ENCODE results near the gene MAFG. TPM values are rescaled to one million over a fixed set of nuclear protein-coding genes. Genes with fewer than 3 reads are reported as not detected.
A peak's percentile ranks its signal among the peaks of the same experiment; 100 is the strongest.

The MAFG gene
- total and polyA plus RNA-seq, 2 experiments from 2014 or later, result 21.3 to 28.5 TPM

DNA sequence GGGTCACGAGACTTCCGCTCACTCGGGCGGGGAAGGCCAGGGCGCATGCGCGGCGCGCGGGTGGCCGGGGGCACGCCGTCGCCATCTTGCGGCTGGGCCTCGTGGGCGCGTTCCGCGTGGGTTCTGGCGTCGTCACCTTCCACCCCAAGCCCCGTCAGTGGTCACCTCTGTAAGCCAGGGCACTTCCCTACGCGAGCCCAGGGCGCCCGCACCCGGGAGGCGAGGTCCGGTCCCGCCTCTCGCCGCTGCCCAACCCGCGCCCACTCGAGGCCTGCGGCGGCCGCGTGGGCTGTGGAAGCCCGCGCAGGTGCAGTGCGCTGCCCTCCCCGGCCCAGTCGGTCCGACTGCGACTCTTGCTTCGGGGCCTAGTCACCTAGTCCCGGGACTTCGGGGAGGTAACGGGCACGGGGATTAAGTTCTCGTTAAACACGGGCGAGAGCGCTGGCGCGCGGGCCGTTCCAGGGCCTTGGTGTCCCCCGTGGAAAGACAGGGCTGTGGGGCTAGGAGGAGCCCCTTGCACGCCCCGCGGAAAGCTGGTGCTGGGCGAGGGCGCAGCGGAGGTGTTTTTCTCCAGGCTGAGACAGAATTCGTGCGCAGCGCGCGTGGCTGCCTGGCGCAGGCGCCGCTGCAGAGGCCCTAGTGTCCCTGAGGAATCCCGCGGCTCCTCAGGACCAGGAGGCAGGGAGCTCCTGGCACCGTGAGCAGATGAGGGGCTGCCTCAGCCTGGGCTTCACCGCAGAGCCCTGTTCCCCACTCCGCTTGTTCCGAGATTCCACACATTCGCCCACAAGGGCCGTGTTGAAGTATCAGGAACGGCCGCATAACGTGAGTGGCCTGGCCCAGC, 55.9 kb downstream of the MAFG start:
- no peak for TF ChIP-seq EZH2phosphoT487 (IDR thresholded peaks at IDR 0.05; ENCODE audit: low read depth, severe bottlenecking, unreplicated experiment)
- TF ChIP-seq, protein P1, sequence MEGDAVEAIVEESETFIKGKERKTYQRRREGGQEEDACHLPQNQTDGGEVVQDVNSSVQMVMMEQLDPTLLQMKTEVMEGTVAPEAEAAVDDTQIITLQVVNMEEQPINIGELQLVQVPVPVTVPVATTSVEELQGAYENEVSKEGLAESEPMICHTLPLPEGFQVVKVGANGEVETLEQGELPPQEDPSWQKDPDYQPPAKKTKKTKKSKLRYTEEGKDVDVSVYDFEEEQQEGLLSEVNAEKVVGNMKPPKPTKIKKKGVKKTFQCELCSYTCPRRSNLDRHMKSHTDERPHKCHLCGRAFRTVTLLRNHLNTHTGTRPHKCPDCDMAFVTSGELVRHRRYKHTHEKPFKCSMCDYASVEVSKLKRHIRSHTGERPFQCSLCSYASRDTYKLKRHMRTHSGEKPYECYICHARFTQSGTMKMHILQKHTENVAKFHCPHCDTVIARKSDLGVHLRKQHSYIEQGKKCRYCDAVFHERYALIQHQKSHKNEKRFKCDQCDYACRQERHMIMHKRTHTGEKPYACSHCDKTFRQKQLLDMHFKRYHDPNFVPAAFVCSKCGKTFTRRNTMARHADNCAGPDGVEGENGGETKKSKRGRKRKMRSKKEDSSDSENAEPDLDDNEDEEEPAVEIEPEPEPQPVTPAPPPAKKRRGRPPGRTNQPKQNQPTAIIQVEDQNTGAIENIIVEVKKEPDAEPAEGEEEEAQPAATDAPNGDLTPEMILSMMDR (IDR thresholded peaks at IDR 0.05; ENCODE audit: poor library complexity), result peak; percentile 33
- 2% methylated on average over 84 of the region's 86 CpGs for WGBS (ENCODE audit: low lambda C conversion rate, missing lambda C conversion rate)
- peak overlapping the region; percentile 99 for H2AFZ ChIP-seq

DNA sequence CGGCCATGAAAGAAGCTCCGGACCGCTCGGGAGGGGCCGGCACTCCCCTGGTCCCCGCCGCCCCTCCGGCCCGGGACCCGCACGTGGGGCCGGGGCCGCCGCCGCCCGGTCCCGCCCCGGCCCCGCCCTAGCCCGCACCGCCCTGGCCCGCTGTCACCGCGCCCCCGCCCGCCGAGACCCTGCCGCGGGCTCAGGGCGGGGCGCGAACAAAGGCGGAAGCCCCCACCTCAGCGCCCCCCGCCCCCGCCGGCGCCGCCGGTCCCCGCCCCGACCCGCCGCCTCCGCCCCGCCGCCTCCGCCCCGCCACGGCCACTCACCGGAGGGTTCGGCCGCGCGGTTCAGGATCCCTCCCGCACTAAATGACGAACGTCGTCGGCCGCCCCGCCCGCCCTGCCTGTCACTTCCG, 56.6 kb downstream of the MAFG start, which contains the start of gene ARHGDIA:
ARHGDIA (minus strand) TSS at position 357 of the 406 bp plus-strand sequence. CDS start 1,407 bp downstream, outside the sequence.
- no peaks in the 10 kb centered on the region for H3K36me3 ChIP-seq (replicated peaks; ENCODE audit: insufficient read depth, low read depth)
- H3K27ac ChIP-seq, result peak within 1 kb of the TSS; percentile 99
- peak within 1 kb of the TSS; percentile 96 for H3K4me2 ChIP-seq
- peaks cover 38% of the 10 kb centered on the region for H3K79me2 ChIP-seq
- peaks cover 23% of the 10 kb centered on the region for H4K20me1 ChIP-seq (ENCODE audit: insufficient read depth, poor library complexity, severe bottlenecking)
- no peaks in the 10 kb centered on the region for H3K9me3 ChIP-seq (ENCODE audit: low read depth)
- TF ChIP-seq, protein P1 (IDR thresholded peaks at IDR 0.05; ENCODE audit: poor library complexity), result no peak
- no peak for TF ChIP-seq EZH2 (IDR thresholded peaks at IDR 0.05; ENCODE audit: borderline replicate concordance)
- TF ChIP-seq EZH2phosphoT487 (IDR thresholded peaks at IDR 0.05; ENCODE audit: low read depth, severe bottlenecking, unreplicated experiment), result no peak
- WGBS (ENCODE audit: low lambda C conversion rate, missing lambda C conversion rate), result 0% methylated on average over 16 of the region's 64 CpGs
- peak within 1 kb of the TSS; percentile 97 for H3K4me3 ChIP-seq
- H3K4me1 ChIP-seq (ENCODE audit: insufficient read depth), result peaks cover 48% of the 10 kb centered on the region
- DNase-seq (ENCODE audit: low spot score), result no peak
- no peaks in the 10 kb centered on the region for H3K27me3 ChIP-seq
- H3K9me2 ChIP-seq (replicated peaks; ENCODE audit: insufficient read depth), result no peaks in the 10 kb centered on the region
- H2AFZ ChIP-seq, result peak within 1 kb of the TSS; percentile 99

More for the DNA sequence above, 55.9 kb downstream of the MAFG start:
- DNase-seq (ENCODE audit: low spot score), result peak; percentile 96
- peaks cover 36% of the 10 kb centered on the region for H3K79me2 ChIP-seq
- H4K20me1 ChIP-seq (ENCODE audit: insufficient read depth, poor library complexity, severe bottlenecking), result peaks cover 23% of the 10 kb centered on the region
- H3K9me3 ChIP-seq (ENCODE audit: low read depth), result no peaks in the 10 kb centered on the region
- H3K4me2 ChIP-seq, result peak overlapping the region; percentile 95
- H3K9me2 ChIP-seq (replicated peaks; ENCODE audit: insufficient read depth), result no peaks in the 10 kb centered on the region
- H3K27me3 ChIP-seq, result no peaks in the 10 kb centered on the region
- H3K36me3 ChIP-seq (replicated peaks; ENCODE audit: insufficient read depth, low read depth), result no peaks in the 10 kb centered on the region
- peak overlapping the region; percentile 88 for H3K4me3 ChIP-seq
- peak overlapping the region; percentile 99 for H3K27ac ChIP-seq
- H3K4me1 ChIP-seq (ENCODE audit: insufficient read depth), result peaks cover 43% of the 10 kb centered on the region

DNA sequence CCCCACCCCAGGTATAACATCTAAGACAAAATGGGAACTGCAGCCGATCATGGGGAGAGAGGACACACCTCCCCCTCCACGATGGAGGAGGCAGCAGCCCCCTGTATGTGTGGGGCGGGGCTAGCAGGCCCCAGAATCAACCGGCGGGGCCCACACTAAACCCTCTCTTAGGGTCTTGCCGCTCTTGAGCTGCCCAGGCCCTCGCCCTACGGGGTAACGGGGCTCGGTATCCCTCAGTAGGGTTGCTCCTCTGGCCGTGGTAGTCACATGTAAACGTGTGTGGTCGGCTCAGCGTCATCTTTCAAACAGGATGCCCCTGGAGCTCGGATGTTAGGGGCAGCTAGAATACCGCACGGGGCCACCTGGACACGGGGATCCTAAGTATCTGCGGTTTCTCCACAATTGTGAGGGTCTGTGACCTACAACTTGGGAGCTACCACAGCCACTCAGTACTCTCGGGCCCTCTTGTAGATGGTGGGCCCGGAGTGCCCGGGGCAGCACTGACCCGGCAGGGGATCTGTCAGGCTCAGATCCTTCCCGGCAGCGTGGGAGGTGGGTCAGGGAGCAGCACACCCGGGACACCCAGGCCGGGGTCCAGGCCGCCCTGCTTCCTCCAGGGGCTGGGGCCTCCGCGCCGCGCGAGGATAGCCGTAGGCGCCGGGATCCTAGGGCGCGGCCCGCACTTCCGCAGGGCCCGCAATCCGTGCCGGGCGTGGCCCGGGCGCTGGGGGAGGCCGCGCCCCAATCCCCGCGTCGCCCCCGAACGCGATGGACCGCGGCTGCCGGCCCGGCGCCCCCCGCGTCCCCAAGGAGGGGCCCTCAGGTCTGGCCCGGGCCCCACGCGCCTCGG, 57.2 kb downstream of the MAFG start:
- peak overlapping the region; percentile 99 for H3K27ac ChIP-seq
- TF ChIP-seq EZH2 (IDR thresholded peaks at IDR 0.05; ENCODE audit: borderline replicate concordance) (no peak), EZH2phosphoT487 (IDR thresholded peaks at IDR 0.05; ENCODE audit: low read depth, severe bottlenecking, unreplicated experiment) (no peak)
- TF ChIP-seq, protein P1 (IDR thresholded peaks at IDR 0.05; ENCODE audit: poor library complexity), result no peak
- H3K36me3 ChIP-seq (replicated peaks; ENCODE audit: insufficient read depth, low read depth), result no peaks in the 10 kb centered on the region
- no peaks in the 10 kb centered on the region for H3K9me2 ChIP-seq (replicated peaks; ENCODE audit: insufficient read depth)
- no peaks in the 10 kb centered on the region for H3K9me3 ChIP-seq (ENCODE audit: low read depth)
- H2AFZ ChIP-seq, result no peak overlapping the region
- H3K4me3 ChIP-seq, result peak overlapping the region; percentile 97
- peaks cover 50% of the 10 kb centered on the region for H3K4me1 ChIP-seq (ENCODE audit: insufficient read depth)
- H3K27me3 ChIP-seq, result no peaks in the 10 kb centered on the region
- peaks cover 44% of the 10 kb centered on the region for H3K79me2 ChIP-seq
- DNase-seq (ENCODE audit: low spot score), result peak; percentile 63
- peak overlapping the region; percentile 96 for H3K4me2 ChIP-seq
- H4K20me1 ChIP-seq (ENCODE audit: insufficient read depth, poor library complexity, severe bottlenecking), result peaks cover 28% of the 10 kb centered on the region
- WGBS (ENCODE audit: low lambda C conversion rate, missing lambda C conversion rate), result 4% methylated on average over 38 of the region's 65 CpGs

All from hepatocyte (in vitro differentiated cells).